CD4-positive, alpha-beta T cell (primary cell): ENCODE results near the gene TSHZ2. TPM values are rescaled to one million over a fixed set of nuclear protein-coding genes. Genes with fewer than 3 reads are reported as not detected.

Source experiments
- ATAC-seq: fragments of 200-7000 bp; cut with Tn5 transposase; one replicate; pipeline ENCODE4 v1.10.0; 2022; ENCODE audit warnings: mild to moderate bottlenecking; ENCODE audit not compliant: poor library complexity
- CTCF ChIA-PET: fragments of 350-600 bp; sonication (Branson Sonifier 250); formaldehyde crosslinking; loops from one replicate; lab custom pipeline; 2021; ENCODE audit warnings: antibody characterized with exemption, inconsistent platforms; lab: Charles Lee
- POLR2A ChIA-PET: fragments of 350-600 bp; sonication (Branson Sonifier 250); formaldehyde crosslinking; loops from one replicate; lab custom pipeline; 2021; ENCODE audit warnings: antibody characterized with exemption, inconsistent platforms; lab: Charles Lee
- DNase-seq, 14 experiments: peaks; one replicate each; pipeline ENCODE4 v3.0.0-alpha.2; 2013 to 2020; ENCODE audit warnings: mixed read lengths in 2 of 14
- H3K27ac ChIP-seq, 2 donors: one replicate each; pipeline versions ENCODE4 v1.5.1 to v1.7.0; 2013; ENCODE audit warnings: low read length in 2 of 2, low read depth in 1 of 2, mild to moderate bottlenecking in 1 of 2
- H3K27me3 ChIP-seq, 2 experiments: 1 replicate in 1 of 2; 2 replicates in 1 of 2; pipeline versions ENCODE4 v1.6.1 to v1.7.0; 2013; ENCODE audit warnings: low read length in 2 of 2, control low read depth in 1 of 2, mild to moderate bottlenecking in 1 of 2, moderate library complexity in 1 of 2; ENCODE audit not compliant: insufficient read depth in 2 of 2, control insufficient read depth in 1 of 2
- H3K36me3 ChIP-seq: one replicate; pipeline ENCODE4 v1.6.1; 2013; ENCODE audit warnings: low read length, control low read depth; ENCODE audit not compliant: insufficient read depth
- H3K4me1 ChIP-seq: one replicate; pipeline ENCODE4 v1.6.1; 2013; ENCODE audit warnings: low read length, control low read depth; ENCODE audit not compliant: insufficient read depth
- H3K4me3 ChIP-seq: one replicate; pipeline ENCODE4 v1.5.1; 2013; ENCODE audit warnings: mild to moderate bottlenecking, low read length, moderate library complexity
- H3K9me3 ChIP-seq, 2 experiments: 1 replicate in 1 of 2; 2 replicates in 1 of 2; pipeline versions ENCODE4 v1.6.1 to v1.7.0; 2013; ENCODE audit warnings: low read length in 2 of 2, mild to moderate bottlenecking in 2 of 2, control low read depth in 1 of 2, moderate library complexity in 1 of 2; ENCODE audit not compliant: control insufficient read depth in 1 of 2, insufficient read depth in 1 of 2
- H3K27ac Mint-ChIP-seq: one replicate; pipeline ENCODE4 v1.8.0; 2020; ENCODE audit warnings: mixed read lengths
- H3K27me3 Mint-ChIP-seq: one replicate; pipeline ENCODE4 v1.8.0; 2021; ENCODE audit warnings: mixed read lengths
- H3K36me3 Mint-ChIP-seq: one replicate; pipeline ENCODE4 v1.8.0; 2021; ENCODE audit warnings: low read depth, mixed read lengths
- H3K4me1 Mint-ChIP-seq: one replicate; pipeline ENCODE4 v1.8.0; 2021; ENCODE audit warnings: low read depth, mixed read lengths
- H3K4me3 Mint-ChIP-seq: one replicate; pipeline ENCODE4 v1.8.0; 2020; ENCODE audit warnings: mild to moderate bottlenecking, mixed read lengths
- H3K9me3 Mint-ChIP-seq: one replicate; pipeline ENCODE4 v1.8.0; 2020; ENCODE audit warnings: mixed read lengths
- CTCF ChIP-seq: fragments of 200-600 bp; IDR thresholded peaks from one replicate; pipeline ENCODE4 v1.8.0; 2022; ENCODE audit warnings: antibody characterized with exemption, mild to moderate bottlenecking
- intact Hi-C, 2 experiments: fragments of 100-400 bp; cut with DNase I in 1 of 2; cut with micrococcal nuclease in 1 of 2; formaldehyde crosslinking; loops; one replicate each; pipeline versions ENCODE4 v1.15.1 to v1.9.0; 2023 to 2025; cut with DNase I, micrococcal nuclease
- total RNA-seq, 174 experiments: library from RNA in 2 of 174; stranded (reverse) in 2 of 174; gene quantifications; one replicate each; pipeline ENCODE4 v1.2.3 and lab custom pipeline; 2021 to 2026

TSHZ2 gene
- total RNA-seq, 2 experiments from 2014 or later: 26.1 to 27.4 TPM

GRCh38 chr20:53379833-53380120 lies 407.6 kb downstream of the TSHZ2 start:
- Mint-ChIP-seq H3K27me3 (no peaks in the 10 kb centered on the region), H3K9me3 (peaks cover 2% of the 10 kb centered on the region), H3K27ac (no peak overlapping the region), H3K4me3 (no peak overlapping the region), H3K36me3 (peaks cover 4% of the 10 kb centered on the region), H3K4me1 (no peaks in the 10 kb centered on the region)
- H3K36me3 ChIP-seq: no peaks in the 10 kb centered on the region
- ChIA-PET CTCF (no interaction called here), POLR2A (interaction anchor here (0.9 kb wide), 1 partner anchor 38 kb away, joined by 3 read pairs; no protein-coding TSS in a partner anchor)
- no peak overlapping the region for H3K27ac ChIP-seq
- H3K4me1 ChIP-seq: no peaks in the 10 kb centered on the region
- no peak for ATAC-seq
- no peak for TF ChIP-seq CTCF
- no peak overlapping the region for H3K4me3 ChIP-seq
- no peaks in the 10 kb centered on the region for H3K9me3 ChIP-seq
- DNase-seq: no peak
- H3K27me3 ChIP-seq: no peaks in the 10 kb centered on the region
- intact Hi-C loops: no loop called here

GRCh38 chr20:53381568-53382262 lies 409.6 kb downstream of the TSHZ2 start:
- CTCF ChIA-PET: no interaction called here
- no peaks in the 10 kb centered on the region for H3K27me3 ChIP-seq
- no peak for DNase-seq
- POLR2A ChIA-PET: no interaction called here
- Mint-ChIP-seq H3K9me3 (no peaks in the 10 kb centered on the region), H3K27me3 (no peaks in the 10 kb centered on the region), H3K36me3 (no peaks in the 10 kb centered on the region), H3K4me1 (peaks cover 7% of the 10 kb centered on the region), H3K27ac (no peak overlapping the region), H3K4me3 (no peak overlapping the region)
- intact Hi-C loops: no loop called here
- H3K36me3 ChIP-seq: no peaks in the 10 kb centered on the region
- no peak for TF ChIP-seq CTCF
- no peak for ATAC-seq
- no peaks in the 10 kb centered on the region for H3K9me3 ChIP-seq
- H3K27ac ChIP-seq: no peak overlapping the region
- H3K4me3 ChIP-seq: no peak overlapping the region
- H3K4me1 ChIP-seq: no peaks in the 10 kb centered on the region

- intact Hi-C loops: no loop called here
- H3K9me3 Mint-ChIP-seq: no peaks in the 10 kb centered on the region
- H3K36me3 Mint-ChIP-seq: no peaks in the 10 kb centered on the region
- H3K9me3 ChIP-seq: no peaks in the 10 kb centered on the region
- H3K36me3 ChIP-seq: no peaks in the 10 kb centered on the region
- H3K4me1 ChIP-seq: no peaks in the 10 kb centered on the region
- peaks cover 13% of the 10 kb centered on the region for H3K4me1 Mint-ChIP-seq
- no peak overlapping the region for H3K27ac Mint-ChIP-seq
- ChIA-PET POLR2A (no interaction called here), CTCF (no interaction called here)
- no peak overlapping the region for H3K4me3 Mint-ChIP-seq
- DNase-seq (no peak), ATAC-seq (no peak)
- TF ChIP-seq CTCF: no peak
- H3K27ac ChIP-seq: no peak overlapping the region
- no peaks in the 10 kb centered on the region for H3K27me3 ChIP-seq
- H3K27me3 Mint-ChIP-seq: no peaks in the 10 kb centered on the region
- no peak overlapping the region for H3K4me3 ChIP-seq
Measured at GRCh38 chr20:53382263-53382844, 410.2 kb downstream of the TSHZ2 start.
